DMS 273 treated with DMSO at 0.1 percent for 48 hours (cell line): ENCODE measurements around the gene DOCK2.
A peak's percentile ranks its signal among the peaks of the same experiment; 100 is the strongest.

Source experiments
- DNase-seq: peaks from one replicate; lab custom pipeline; 2025; lab: John Stamatoyannopoulos, UW

The DOCK2 gene

GRCh38 chr5:170132269-170132975, 495.3 kb downstream of the DOCK2 start:
- DNase-seq = peak; percentile 81
